GM12874 (cell line): ENCODE measurements around the gene ESCO1.

Experiments
- TF ChIP-seq, protein P1 (sequence below): IDR thresholded peaks from 2 replicates; pipeline ENCODE4 v1.5.1; 2011; ENCODE audit warnings: low read depth, mild to moderate bottlenecking, control low read depth, low read length, moderate library complexity; ENCODE audit not compliant: insufficient read depth

The ESCO1 gene, protein sequence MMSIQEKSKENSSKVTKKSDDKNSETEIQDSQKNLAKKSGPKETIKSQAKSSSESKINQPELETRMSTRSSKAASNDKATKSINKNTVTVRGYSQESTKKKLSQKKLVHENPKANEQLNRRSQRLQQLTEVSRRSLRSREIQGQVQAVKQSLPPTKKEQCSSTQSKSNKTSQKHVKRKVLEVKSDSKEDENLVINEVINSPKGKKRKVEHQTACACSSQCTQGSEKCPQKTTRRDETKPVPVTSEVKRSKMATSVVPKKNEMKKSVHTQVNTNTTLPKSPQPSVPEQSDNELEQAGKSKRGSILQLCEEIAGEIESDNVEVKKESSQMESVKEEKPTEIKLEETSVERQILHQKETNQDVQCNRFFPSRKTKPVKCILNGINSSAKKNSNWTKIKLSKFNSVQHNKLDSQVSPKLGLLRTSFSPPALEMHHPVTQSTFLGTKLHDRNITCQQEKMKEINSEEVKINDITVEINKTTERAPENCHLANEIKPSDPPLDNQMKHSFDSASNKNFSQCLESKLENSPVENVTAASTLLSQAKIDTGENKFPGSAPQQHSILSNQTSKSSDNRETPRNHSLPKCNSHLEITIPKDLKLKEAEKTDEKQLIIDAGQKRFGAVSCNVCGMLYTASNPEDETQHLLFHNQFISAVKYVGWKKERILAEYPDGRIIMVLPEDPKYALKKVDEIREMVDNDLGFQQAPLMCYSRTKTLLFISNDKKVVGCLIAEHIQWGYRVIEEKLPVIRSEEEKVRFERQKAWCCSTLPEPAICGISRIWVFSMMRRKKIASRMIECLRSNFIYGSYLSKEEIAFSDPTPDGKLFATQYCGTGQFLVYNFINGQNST

DNA sequence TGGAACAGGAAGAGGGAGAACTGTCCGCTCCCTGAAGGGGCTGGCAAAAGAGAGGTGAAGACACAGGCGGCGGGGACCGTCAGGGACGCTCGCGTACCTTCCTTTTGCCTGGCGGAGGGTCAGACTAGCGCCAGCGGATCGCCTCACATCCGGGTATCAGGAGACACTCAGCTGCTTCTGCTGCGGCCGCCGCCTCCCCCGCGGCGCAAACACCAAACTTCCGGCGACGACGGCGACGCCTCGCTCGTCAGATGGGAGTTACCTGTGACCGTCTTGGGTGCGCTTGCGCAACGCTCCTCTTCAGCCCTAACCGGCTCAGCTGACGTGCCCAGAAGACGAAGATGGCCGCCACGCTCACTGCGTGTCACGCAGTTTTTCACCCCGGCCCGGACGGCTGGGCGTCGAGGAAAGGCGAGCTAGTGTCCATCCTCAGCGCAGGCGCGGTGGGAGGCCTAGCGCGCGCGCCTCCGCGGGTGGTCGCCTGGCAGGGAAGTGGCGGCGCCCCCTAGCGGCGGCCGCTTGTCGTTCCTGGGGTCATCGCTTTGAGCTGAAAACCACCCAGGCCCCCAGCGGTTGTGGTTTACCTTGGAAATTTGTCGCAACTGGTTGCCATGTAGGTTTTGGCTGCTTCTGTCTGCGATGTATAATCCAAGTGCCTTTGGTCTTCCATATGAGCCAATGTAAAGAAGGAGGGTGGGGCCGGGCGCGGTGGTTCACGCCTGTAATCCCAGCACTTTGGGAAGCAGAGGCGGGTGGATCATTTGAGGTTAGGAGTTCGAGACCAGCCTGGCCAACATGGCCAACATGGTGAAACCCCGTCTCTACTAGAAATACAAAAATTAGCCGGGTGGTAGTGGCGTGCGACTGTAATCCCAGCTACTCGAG is at the start of gene ESCO1:
Gene ESCO1, minus strand, starts transcription at position 179 of the 885 bp plus-strand sequence. CDS start 25,861 bp downstream, outside the sequence.
- TF ChIP-seq, protein P1, sequence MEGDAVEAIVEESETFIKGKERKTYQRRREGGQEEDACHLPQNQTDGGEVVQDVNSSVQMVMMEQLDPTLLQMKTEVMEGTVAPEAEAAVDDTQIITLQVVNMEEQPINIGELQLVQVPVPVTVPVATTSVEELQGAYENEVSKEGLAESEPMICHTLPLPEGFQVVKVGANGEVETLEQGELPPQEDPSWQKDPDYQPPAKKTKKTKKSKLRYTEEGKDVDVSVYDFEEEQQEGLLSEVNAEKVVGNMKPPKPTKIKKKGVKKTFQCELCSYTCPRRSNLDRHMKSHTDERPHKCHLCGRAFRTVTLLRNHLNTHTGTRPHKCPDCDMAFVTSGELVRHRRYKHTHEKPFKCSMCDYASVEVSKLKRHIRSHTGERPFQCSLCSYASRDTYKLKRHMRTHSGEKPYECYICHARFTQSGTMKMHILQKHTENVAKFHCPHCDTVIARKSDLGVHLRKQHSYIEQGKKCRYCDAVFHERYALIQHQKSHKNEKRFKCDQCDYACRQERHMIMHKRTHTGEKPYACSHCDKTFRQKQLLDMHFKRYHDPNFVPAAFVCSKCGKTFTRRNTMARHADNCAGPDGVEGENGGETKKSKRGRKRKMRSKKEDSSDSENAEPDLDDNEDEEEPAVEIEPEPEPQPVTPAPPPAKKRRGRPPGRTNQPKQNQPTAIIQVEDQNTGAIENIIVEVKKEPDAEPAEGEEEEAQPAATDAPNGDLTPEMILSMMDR, result peak; percentile 99

DNA sequence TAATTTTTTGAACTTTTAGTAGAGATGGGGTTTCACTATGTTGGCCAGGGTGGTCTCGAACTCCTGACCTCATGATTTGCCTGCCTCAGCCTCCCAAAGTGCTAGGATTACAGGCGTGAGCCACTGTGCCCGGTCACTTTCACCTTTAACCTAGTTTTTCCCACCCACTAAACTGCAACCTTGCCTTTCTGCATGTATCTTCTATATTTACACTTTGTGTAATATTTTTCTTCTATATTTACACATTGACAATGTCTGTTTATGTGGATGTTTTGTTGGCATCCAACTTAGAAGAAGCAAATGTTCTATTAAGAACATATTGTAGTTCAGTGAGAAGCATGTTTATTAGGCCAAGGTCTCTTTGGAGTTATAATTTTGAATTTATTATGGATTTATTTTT is 38.3 kb upstream of the ESCO1 start:
- TF ChIP-seq, protein P1, result no peak

DNA sequence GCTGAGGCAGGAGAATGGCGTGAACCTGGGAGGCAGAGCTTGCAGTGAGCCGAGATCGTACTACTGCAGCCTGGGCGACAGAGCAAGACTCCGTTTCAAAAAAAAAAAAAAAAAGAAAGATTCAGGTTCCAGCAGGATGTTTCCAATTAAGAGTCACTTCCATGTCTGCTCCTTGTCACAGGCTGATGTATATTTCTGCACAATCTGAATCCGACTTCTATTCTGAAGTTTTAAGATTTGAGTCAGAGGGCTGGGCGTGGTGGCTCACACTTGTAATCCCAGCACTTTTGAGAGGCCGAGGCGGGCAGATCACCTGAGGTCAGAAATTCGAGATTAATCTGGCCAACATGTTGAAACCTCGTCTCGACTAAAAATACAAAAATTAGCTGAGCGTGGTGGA is 36.3 kb upstream of the ESCO1 start:
- TF ChIP-seq, protein P1, result no peak

DNA sequence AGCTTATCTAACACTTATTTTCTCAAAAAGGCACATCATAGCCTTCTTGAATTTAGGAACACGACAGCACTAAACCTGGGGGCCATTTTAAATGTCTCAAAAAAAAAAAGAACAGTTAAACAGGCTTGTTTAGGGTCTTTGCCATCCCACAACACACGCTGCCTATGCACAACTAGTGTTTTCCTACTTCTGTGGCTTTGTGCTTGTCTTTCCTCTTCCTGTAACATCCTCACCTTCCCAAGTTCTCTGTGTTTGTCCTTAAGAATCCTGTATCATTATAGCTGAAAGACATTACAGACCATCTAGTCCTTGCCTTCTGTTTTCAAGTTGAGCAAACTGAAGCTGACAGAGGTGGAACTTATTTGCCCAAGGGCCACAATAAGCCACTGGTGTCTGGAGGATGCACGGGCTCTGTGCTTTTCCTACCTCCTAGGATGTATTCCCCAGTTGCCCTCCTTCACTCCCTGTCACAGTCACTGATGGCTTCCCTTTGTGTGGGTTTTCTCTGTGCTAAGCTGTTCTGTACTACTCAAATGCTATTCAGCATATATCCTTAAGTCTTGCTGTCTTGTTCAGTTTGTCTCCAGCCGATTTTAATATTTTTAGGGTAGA is 34.2 kb upstream of the ESCO1 start:
- TF ChIP-seq, protein P1, result no peak

DNA sequence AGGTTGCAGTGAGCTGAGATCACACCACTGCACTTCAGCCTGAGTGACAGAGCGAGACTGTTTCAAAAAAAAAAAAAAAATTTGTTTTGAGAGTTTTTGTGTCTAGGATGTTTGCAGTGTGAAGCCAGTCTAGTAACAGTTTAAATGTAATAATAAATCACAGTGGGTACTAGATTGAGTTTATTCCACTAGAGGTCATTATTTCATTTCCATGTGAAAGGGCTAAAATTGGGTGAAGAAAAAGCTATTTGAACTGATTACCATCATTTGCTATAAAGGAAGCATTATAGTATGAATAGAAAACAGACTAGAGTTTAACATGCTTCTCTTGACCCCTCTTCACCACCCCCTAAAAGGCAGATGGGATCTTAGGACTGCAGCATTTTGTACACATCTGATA is 31.9 kb upstream of the ESCO1 start:
- TF ChIP-seq, protein P1, result no peak

DNA sequence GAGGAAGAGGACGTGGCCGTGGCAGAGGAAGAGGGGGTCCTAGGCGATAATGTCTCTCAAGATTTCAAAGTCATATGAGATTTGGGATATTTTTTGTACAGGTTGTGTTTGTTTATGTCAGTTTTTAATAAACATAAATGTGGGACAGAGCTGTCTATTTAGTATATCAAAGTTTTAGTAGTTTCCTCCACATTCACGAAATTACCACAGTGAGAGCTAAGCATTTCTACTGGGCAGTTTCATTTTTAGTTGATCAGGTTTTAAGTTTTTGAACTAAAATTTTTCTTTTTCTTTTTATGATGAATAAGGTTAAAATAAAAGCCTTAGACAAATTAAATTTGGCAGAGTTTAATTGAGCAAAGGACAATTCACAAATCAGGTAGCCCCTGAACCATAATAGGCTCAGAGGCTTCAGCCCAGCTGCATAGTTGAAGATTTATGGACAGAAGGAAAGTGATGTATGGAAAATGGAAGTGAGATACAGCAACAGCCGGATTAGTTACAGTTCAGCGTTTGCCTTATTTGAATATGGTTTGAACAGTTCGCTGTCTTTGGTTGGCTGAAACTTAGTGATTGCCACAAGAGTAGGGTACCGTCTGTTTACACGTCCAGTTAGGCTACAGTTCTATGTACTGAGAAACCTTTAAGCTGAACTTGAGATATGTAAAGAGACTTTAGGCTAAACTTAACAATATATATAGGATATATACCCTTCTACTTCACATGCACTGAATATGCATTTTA is 28.8 kb upstream of the ESCO1 start:
- TF ChIP-seq, protein P1, result no peak
